Stimulated activated CD4-positive, alpha-beta T cell treated with anti-CD3 and anti-CD28 coated beads, TNF-alpha, amount 100 ng/mL, for 24 hours (primary cell): ENCODE data around the gene PHF19.

Experiments
- DNase-seq, 3 experiments: peaks; one replicate each; pipeline ENCODE4 v3.0.0-alpha.2; 2020; ENCODE audit warnings: low read depth in 3 of 3

PHF19 gene

GRCh38 chr9:120873512-120873911 is 3.5 kb downstream of the PHF19 start:
- no peak for DNase-seq

- DNase-seq: no peak
Observed at GRCh38 chr9:120872791-120873502, 4.0 kb downstream of the PHF19 start.

- DNase-seq: no peak
Observed at GRCh38 chr9:120870206-120870605, 6.8 kb downstream of the PHF19 start.

- no peak for DNase-seq
Observed at GRCh38 chr9:120869726-120870125, 7.3 kb downstream of the PHF19 start.

GRCh38 chr9:120869360-120869687 is 7.7 kb downstream of the PHF19 start:
- DNase-seq: no peak

GRCh38 chr9:120868676-120869359 is 8.2 kb downstream of the PHF19 start:
- peak; percentile 95 to 97 (median 96) for DNase-seq

- no peak for DNase-seq
Observed at GRCh38 chr9:120868339-120868675, 8.7 kb downstream of the PHF19 start.

GRCh38 chr9:120867676-120868338 is 9.2 kb downstream of the PHF19 start:
- no peak for DNase-seq

GRCh38 chr9:120866651-120867050 is 10.3 kb downstream of the PHF19 start:
- no peak for DNase-seq

- no peak for DNase-seq
Observed at GRCh38 chr9:120865809-120866208, 11.2 kb downstream of the PHF19 start.

- DNase-seq: no peak
Observed at GRCh38 chr9:120865176-120865575, 11.8 kb downstream of the PHF19 start.

GRCh38 chr9:120864719-120865118 is 12.3 kb downstream of the PHF19 start:
- DNase-seq: no peak

GRCh38 chr9:120863833-120864232 is 13.2 kb downstream of the PHF19 start:
- no peak for DNase-seq

GRCh38 chr9:120862452-120862851 is 14.5 kb downstream of the PHF19 start:
- DNase-seq: no peak

GRCh38 chr9:120861935-120862334 is 15.1 kb downstream of the PHF19 start:
- DNase-seq: no peak

GRCh38 chr9:120860083-120860482 is 16.9 kb downstream of the PHF19 start:
- no peak for DNase-seq

GRCh38 chr9:120859361-120859760 is 17.6 kb downstream of the PHF19 start:
- DNase-seq: no peak

- DNase-seq: no peak
Observed at GRCh38 chr9:120857902-120858301, 19.1 kb downstream of the PHF19 start.

- no peak for DNase-seq
Observed at GRCh38 chr9:120857481-120857880, 19.5 kb downstream of the PHF19 start.

GRCh38 chr9:120856700-120857099 is 20.3 kb downstream of the PHF19 start:
- DNase-seq: no peak

- no peak for DNase-seq
Observed at GRCh38 chr9:120855827-120856670, 20.9 kb downstream of the PHF19 start.

- no peak for DNase-seq
Observed at GRCh38 chr9:120854596-120855327, 22.2 kb downstream of the PHF19 start.
